K562 (cell line): ENCODE data around the gene CDH7. TPM values are rescaled to one million over a fixed set of nuclear protein-coding genes. Genes with fewer than 3 reads are reported as not detected.

Experiments used
- ATAC-seq: fragments of 200-7000 bp; cut with Tn5 transposase; 3 replicates; pipeline ENCODE4 v1.9.1; 2020; ENCODE audit warnings: moderate library complexity
- BruUV-seq: library from RNA; stranded (reverse); fragments of 400-500 nt; replicated peaks from 2 replicates; lab custom pipeline; 2021; lab: Mats Ljungman, UMichigan
- CTCF ChIA-PET: fragments of 300-600 bp; formaldehyde crosslinking; extraction: SDS; loops from one replicate; lab custom pipeline; 2021; ENCODE audit warnings: low intra/inter-chr PET ratio; lab: Yijun Ruan, JAX
- POLR2A ChIA-PET: fragments of 300-600, 350-650 bp; sonication (Branson Sonifier 250); formaldehyde crosslinking; extraction: SDS; loops from one replicate; lab custom pipeline; 2021; ENCODE audit warnings: antibody characterized with exemption, inconsistent platforms; lab: Yijun Ruan, JAX
- DNase-seq, 4 experiments: peaks; one replicate each; pipeline versions ENCODE4 v3.0.0 to v3.0.0-alpha.2; 2011 to 2018; ENCODE audit warnings: low spot score in 3 of 4, mixed read lengths in 3 of 4; ENCODE audit errors: extremely low read depth in 1 of 4
- FAIRE-seq: peaks from 2 replicates; lab custom pipeline; 2011; peaks lifted over from hg19 to GRCh38; lab: Jason Lieb, UNC
- H2AFZ ChIP-seq: 2 replicates; pipeline ENCODE4 v1.6.0; 2011; ENCODE audit warnings: low read depth, low read length, control low read depth, inconsistent platforms
- H3K27ac ChIP-seq: fragments of 200-600 bp; 3 replicates; pipeline ENCODE4 v1.8.0; 2011; ENCODE audit warnings: low read depth, mild to moderate bottlenecking, control low read depth, inconsistent platforms, low read length, moderate library complexity, mixed read lengths; ENCODE audit errors: extremely low read depth
- H3K27me3 ChIP-seq, 2 experiments: fragments of 300-600 bp in 1 of 2; 2 replicates in 1 of 2; 3 replicates in 1 of 2; pipeline versions ENCODE4 v1.6.0 to v1.8.0; 2011; ENCODE audit warnings: inconsistent platforms in 2 of 2, low read length in 2 of 2, mild to moderate bottlenecking in 1 of 2, mixed read lengths in 1 of 2, moderate library complexity in 1 of 2; ENCODE audit not compliant: control insufficient read depth in 2 of 2, insufficient read depth in 2 of 2
- H3K36me3 ChIP-seq: fragments of 300-600 bp; 3 replicates; pipeline ENCODE4 v1.8.0; 2011; ENCODE audit warnings: mild to moderate bottlenecking, low read length, inconsistent platforms; ENCODE audit not compliant: control insufficient read depth, insufficient read depth
- H3K4me1 ChIP-seq, 2 experiments: fragments of 200-600 bp in 1 of 2; replicated peaks in 1 of 2; 2 replicates in 1 of 2; 3 replicates in 1 of 2; pipeline versions ENCODE4 v1.5.1 to v1.8.0; 2011; ENCODE audit warnings: inconsistent platforms in 2 of 2, low read length in 2 of 2, mild to moderate bottlenecking in 1 of 2, mixed read lengths in 1 of 2, moderate library complexity in 1 of 2; ENCODE audit not compliant: control insufficient read depth in 2 of 2, insufficient read depth in 2 of 2
- H3K4me2 ChIP-seq: 2 replicates; pipeline ENCODE4 v1.6.1; 2011; ENCODE audit warnings: low read length, control low read depth, inconsistent platforms, mixed read lengths; ENCODE audit not compliant: insufficient read depth
- H3K4me3 ChIP-seq: fragments of 200-600 bp; sonication (generic), shearing (Covaris generic); 2 replicates; pipeline ENCODE4 v1.5.1; 2016; ENCODE audit warnings: control low read depth, inconsistent platforms
- H3K79me2 ChIP-seq: fragments of 200-600 bp; 3 replicates; pipeline ENCODE4 v1.8.0; 2011; ENCODE audit warnings: low read length, inconsistent platforms; ENCODE audit not compliant: control insufficient read depth, insufficient read depth
- H3K9ac ChIP-seq, 2 experiments: 2 replicates each; pipeline versions ENCODE4 v1.6.0 to v1.6.1; 2011; ENCODE audit warnings: low read depth in 2 of 2, low read length in 2 of 2, control low read depth in 1 of 2, inconsistent platforms in 1 of 2, mild to moderate bottlenecking in 1 of 2, mixed read lengths in 1 of 2; ENCODE audit not compliant: insufficient read depth in 1 of 2
- H3K9me1 ChIP-seq: one replicate; pipeline ENCODE4 v1.6.0; 2011; ENCODE audit warnings: inconsistent platforms, mild to moderate bottlenecking, low read length, moderate library complexity; ENCODE audit not compliant: control insufficient read depth, insufficient read depth
- H3K9me3 ChIP-seq: replicated peaks from 2 replicates; pipeline ENCODE4 v1.5.1; 2011; ENCODE audit warnings: low read depth, low read length, inconsistent platforms; ENCODE audit not compliant: control insufficient read depth, insufficient read depth
- H4K20me1 ChIP-seq: replicated peaks from 2 replicates; pipeline ENCODE4 v1.6.1; 2011; ENCODE audit warnings: low read length, inconsistent platforms, mixed read lengths; ENCODE audit not compliant: control insufficient read depth, insufficient read depth
- CHD2 ChIP-seq: IDR thresholded peaks from 2 replicates; pipeline ENCODE4 v1.6.1; 2011; ENCODE audit warnings: low read depth, low read length
- COPS2 ChIP-seq: fragments of 450-650 bp; conservative IDR thresholded peaks from 2 replicates; pipeline ENCODE4 v1.6.1; 2016; ENCODE audit warnings: mild to moderate bottlenecking, moderate library complexity
- FOXK2 ChIP-seq, 2 experiments: fragments of 450-650 bp; IDR thresholded peaks in 1 of 2; conservative IDR thresholded peaks in 1 of 2; 2 replicates each; pipeline ENCODE4 v1.6.1; 2016; ENCODE audit warnings: low read depth in 2 of 2, mild to moderate bottlenecking in 1 of 2
- MEIS2 ChIP-seq: fragments of 450-650 bp; IDR thresholded peaks from 2 replicates; pipeline ENCODE4 v1.6.1; 2014; ENCODE audit warnings: mild to moderate bottlenecking; ENCODE audit not compliant: partially characterized antibody
- MIER1 ChIP-seq: fragments of 450-650 bp; IDR thresholded peaks from 2 replicates; pipeline ENCODE4 v1.6.1; 2016; ENCODE audit warnings: antibody characterized with exemption, mild to moderate bottlenecking, low read depth
- PRPF4 ChIP-seq: fragments of 200-400 bp; formaldehyde crosslinking; IDR thresholded peaks from one replicate; pipeline ENCODE4 v1.6.1; 2017; ENCODE audit warnings: low read length, low read depth, mild to moderate bottlenecking; ENCODE audit not compliant: insufficient read depth, poor library complexity, severe bottlenecking
- SREBF2 ChIP-seq: sonication (generic); formaldehyde crosslinking; IDR thresholded peaks from 2 replicates; pipeline ENCODE4 v1.4.0; 2020; ENCODE audit warnings: mild to moderate bottlenecking, missing genetic modification reagents
- TCF7 ChIP-seq: sonication (generic); IDR thresholded peaks from 2 replicates; pipeline ENCODE4 v1.6.1; 2016; ENCODE audit warnings: antibody characterized with exemption, borderline replicate concordance
- XRCC5 ChIP-seq: fragments of 200-400 bp; formaldehyde crosslinking; IDR thresholded peaks from 2 replicates; pipeline ENCODE4 v1.6.1; 2017; ENCODE audit warnings: low read depth, mild to moderate bottlenecking, low read length
- ZEB2 ChIP-seq: fragments of 450-650 bp; IDR thresholded peaks from 2 replicates; pipeline ENCODE4 v1.6.1; 2016
- ZFP30 ChIP-seq: fragments of 250-450 bp; sonication (Bioruptor Pico); IDR thresholded peaks from 2 replicates; pipeline ENCODE4 v1.8.0; 2022; ENCODE audit warnings: moderate library complexity, mild to moderate bottlenecking, inconsistent platforms, borderline replicate concordance
- ZNF3 ChIP-seq: fragments of 250-450 bp; sonication (Bioruptor Pico); IDR thresholded peaks from 2 replicates; pipeline ENCODE4 v1.5.0; 2021; ENCODE audit warnings: mild to moderate bottlenecking, moderate library complexity
- WGBS: fragments of 100-300 bp; shearing (Covaris generic); methylation state at CpG from one replicate; pipeline ENCODE4 v1.1.6; 2016; ENCODE audit warnings: low coverage, mixed read lengths; ENCODE audit not compliant: insufficient coverage; ENCODE audit errors: missing lambda C conversion rate; 5-methylcytosine and 5-hydroxymethylcytosine counted together
- in situ Hi-C: fragments of 300-500 bp; cut with MboI; formaldehyde crosslinking; loops from 4 replicates; pipeline ENCODE4 v1.15.0; 2018; ENCODE audit warnings: inconsistent platforms, mixed read lengths
- intact Hi-C: fragments of 100-400 bp; cut with micrococcal nuclease; formaldehyde crosslinking; loops from 2 replicates; pipeline ENCODE4 v1.14.2; 2022
- polyA plus RNA-seq, 8 experiments: library from polyadenylated mRNA; depleted of rRNA in 4 of 8; stranded (reverse) in 5 of 8; unstranded in 3 of 8; fragments of >200 nt; fragmentation: Nextera tagmentation in 2 of 8; fragmentation: Illumina TruSeq in 1 of 8; extraction: Ambion mirVana in 2 of 8; extraction: Trizol in 1 of 8; gene quantifications; 2 replicates each; pipeline versions ENCODE4 v1.2.1 to v1.2.3, GENCODE V29; 2011 to 2014; ENCODE audit warnings: inconsistent platforms in 1 of 8, missing spikeins in 1 of 8
- total RNA-seq, 7 experiments: library from RNA; depleted of rRNA in 6 of 7; stranded (reverse); fragments of >200 nt in 6 of 7; fragmentation: Illumina TruSeq in 2 of 7; extraction: Trizol in 2 of 7; gene quantifications; 2 replicates each; pipeline versions ENCODE4 v1.2.1 to v1.2.3, GENCODE V29; 2011 to 2021; ENCODE audit warnings: low replicate concordance in 1 of 7
- TF ChIP-seq, protein P1 (sequence below): sonication (generic); formaldehyde crosslinking; IDR thresholded peaks from 2 replicates; pipeline ENCODE4 v1.8.0; 2022; ENCODE audit warnings: mild to moderate bottlenecking, missing genetic modification reagents

Gene CDH7
- total and polyA plus RNA-seq, 9 of the 15 experiments (the other 6 are each of a cell fraction or from before 2014, with no cell fraction given): 0.01 to 0.07 (median 0.05) TPM; not detected in 6

GRCh38 chr18:65752625-65753325 lies 2.0 kb downstream of the CDH7 start:
- DNase-seq (no peak), ATAC-seq (no peak), FAIRE-seq (no peak)
- no peak overlapping the region for H2AFZ ChIP-seq
- no peaks in the 10 kb centered on the region for H3K79me2 ChIP-seq
- no peak for TF ChIP-seq FOXK2 (conservative IDR thresholded peaks at IDR 0.05 in 1 of 2, IDR thresholded peaks at IDR 0.05 in 1 of 2; ENCODE audit: low read depth in 2 of 2)
- TF ChIP-seq PRPF4: no peak
- no peak for TF ChIP-seq MEIS2
- no peak for TF ChIP-seq TCF7
- no peak for TF ChIP-seq SREBF2
- no peak for TF ChIP-seq ZFP30 (CRISPR knock-in tag)
- TF ChIP-seq MIER1: no peak
- TF ChIP-seq XRCC5: no peak
- no peak for TF ChIP-seq ZNF3
- TF ChIP-seq, protein P1, sequence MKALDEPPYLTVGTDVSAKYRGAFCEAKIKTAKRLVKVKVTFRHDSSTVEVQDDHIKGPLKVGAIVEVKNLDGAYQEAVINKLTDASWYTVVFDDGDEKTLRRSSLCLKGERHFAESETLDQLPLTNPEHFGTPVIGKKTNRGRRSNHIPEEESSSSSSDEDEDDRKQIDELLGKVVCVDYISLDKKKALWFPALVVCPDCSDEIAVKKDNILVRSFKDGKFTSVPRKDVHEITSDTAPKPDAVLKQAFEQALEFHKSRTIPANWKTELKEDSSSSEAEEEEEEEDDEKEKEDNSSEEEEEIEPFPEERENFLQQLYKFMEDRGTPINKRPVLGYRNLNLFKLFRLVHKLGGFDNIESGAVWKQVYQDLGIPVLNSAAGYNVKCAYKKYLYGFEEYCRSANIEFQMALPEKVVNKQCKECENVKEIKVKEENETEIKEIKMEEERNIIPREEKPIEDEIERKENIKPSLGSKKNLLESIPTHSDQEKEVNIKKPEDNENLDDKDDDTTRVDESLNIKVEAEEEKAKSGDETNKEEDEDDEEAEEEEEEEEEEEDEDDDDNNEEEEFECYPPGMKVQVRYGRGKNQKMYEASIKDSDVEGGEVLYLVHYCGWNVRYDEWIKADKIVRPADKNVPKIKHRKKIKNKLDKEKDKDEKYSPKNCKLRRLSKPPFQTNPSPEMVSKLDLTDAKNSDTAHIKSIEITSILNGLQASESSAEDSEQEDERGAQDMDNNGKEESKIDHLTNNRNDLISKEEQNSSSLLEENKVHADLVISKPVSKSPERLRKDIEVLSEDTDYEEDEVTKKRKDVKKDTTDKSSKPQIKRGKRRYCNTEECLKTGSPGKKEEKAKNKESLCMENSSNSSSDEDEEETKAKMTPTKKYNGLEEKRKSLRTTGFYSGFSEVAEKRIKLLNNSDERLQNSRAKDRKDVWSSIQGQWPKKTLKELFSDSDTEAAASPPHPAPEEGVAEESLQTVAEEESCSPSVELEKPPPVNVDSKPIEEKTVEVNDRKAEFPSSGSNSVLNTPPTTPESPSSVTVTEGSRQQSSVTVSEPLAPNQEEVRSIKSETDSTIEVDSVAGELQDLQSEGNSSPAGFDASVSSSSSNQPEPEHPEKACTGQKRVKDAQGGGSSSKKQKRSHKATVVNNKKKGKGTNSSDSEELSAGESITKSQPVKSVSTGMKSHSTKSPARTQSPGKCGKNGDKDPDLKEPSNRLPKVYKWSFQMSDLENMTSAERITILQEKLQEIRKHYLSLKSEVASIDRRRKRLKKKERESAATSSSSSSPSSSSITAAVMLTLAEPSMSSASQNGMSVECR (CRISPR knock-in tag): no peak
- TF ChIP-seq ZEB2: no peak
- no peak for TF ChIP-seq COPS2
- no peak for TF ChIP-seq CHD2
- H3K27ac ChIP-seq: no peak overlapping the region
- WGBS: 3% methylated on average over 5 of the region's 5 CpGs
- H3K4me1 ChIP-seq: no peaks in the 10 kb centered on the region
- intact Hi-C loops (no loop called here), in situ Hi-C loops (no loop called here)
- H3K9me3 ChIP-seq: no peaks in the 10 kb centered on the region
- H3K4me3 ChIP-seq: no peak overlapping the region
- H3K9ac ChIP-seq: no peak overlapping the region
- ChIA-PET CTCF (no interaction called here), POLR2A (no interaction called here)
- H3K27me3 ChIP-seq: no peaks in the 10 kb centered on the region
- H3K4me2 ChIP-seq: no peak overlapping the region
- H3K9me1 ChIP-seq: no peaks in the 10 kb centered on the region
- no peaks in the 10 kb centered on the region for H3K36me3 ChIP-seq
- H4K20me1 ChIP-seq: no peaks in the 10 kb centered on the region
- no TSS peak for BruUV-seq
